ENCODE data around the gene FAM219A.
"Not testable (repeated sequence)": the region's sequence is repeated elsewhere in the genome, so short reads cannot be mapped to it uniquely, and the experiment has no call there.

Gene FAM219A

GRCh38 chr9:34376596-34377403 lies 81.6 kb downstream of the FAM219A start, which contains the start of gene MYORG:
MYORG (minus strand) TSS chr9:34376898; CDS start chr9:34372943, 3,955 bp downstream.
- DNase-seq (ENCODE audit: low read depth): peak; percentile 94

DNA sequence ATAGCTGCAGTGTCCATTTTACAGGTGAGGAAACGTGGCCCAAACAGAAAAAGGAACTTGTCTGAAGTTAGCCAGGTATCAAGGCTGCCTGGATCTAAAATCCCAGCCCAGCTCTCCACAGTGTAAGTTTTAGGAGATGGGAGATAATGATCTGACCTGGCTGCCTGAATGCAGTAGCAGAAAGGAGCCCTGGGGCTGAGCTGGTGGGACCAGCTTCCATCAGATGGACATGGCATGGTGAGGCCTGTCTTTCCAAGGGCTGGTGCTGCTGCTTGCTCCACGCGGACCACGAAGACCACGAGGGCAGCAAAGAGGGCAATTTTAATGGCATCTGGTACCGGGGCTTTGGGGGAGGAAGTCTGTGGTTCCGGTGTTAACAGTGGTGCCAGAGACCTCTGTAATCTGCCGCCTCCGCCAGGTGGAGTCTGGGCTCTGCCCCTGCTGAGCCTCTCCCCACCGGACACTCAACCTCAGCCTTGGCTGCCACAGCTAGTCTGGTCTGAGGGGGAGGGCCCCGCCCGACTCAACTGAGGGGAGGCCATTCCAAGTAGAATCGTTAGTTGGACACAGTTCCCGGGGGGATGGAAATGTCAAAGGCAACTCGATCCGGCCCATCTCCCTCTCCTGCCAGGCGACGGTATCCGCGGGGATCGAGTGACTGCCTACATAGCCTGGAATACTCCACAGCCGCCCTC lies 82.3 kb downstream of the FAM219A start:
- peak; percentile 26 for DNase-seq (ENCODE audit: low read depth)

DNA sequence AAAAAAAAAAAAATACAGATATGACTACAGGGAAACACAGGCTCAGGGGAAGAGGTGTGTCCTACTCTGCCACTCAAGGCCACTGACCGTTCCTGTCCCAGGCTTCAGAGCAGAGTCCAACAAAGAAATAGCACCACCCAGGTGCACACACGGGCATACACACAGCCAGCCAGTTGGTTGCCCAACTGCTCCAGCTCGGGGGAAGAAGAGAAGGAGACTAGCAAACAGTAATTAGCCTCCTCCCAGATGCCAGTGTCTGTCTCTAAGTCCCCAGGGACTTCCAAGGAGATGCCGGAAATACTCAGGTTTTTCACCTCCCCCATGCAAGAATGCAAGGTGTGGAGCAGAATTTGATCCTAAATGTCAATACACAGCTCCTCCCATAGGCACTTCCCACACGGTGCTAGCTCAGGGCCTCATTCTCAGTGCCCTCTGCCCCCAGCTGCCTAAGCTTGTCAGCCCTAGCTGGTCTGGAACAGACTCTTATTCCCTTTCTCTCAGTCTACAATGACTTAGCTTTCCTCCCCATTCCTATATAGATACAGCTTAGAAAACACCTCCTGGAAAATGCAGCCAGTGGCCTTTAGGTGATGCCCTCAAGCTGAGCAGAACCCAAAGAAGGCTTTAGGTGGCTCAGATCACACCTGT lies 83.3 kb downstream of the FAM219A start:
- no peak for DNase-seq (ENCODE audit: low read depth)

- DNase-seq (ENCODE audit: low read depth): no peak
These were observed 84.0 kb downstream of the FAM219A start for GRCh38 chr9:34374339-34374738.

DNA sequence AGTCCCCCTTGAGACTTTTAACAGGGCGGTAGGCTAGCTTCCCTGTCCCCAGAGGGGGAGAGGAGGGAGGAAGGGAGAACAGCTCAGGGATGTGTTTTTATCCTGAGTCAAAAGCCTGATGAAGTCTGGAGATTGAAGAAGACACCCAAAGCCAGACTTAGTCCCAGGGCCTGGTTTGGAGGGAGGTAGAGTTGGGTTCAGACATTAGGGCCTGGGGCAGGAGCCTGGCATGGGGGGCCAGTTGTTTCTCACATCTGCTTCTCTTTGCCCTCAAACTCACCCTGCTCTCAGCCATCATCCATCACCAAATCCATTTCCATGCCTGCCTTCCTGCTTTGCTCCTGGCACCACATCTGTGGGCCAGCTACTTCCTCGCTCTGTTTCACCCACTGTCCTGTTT lies 84.6 kb downstream of the FAM219A start:
- DNase-seq (ENCODE audit: low read depth): no peak

GRCh38 chr9:34372467-34373011 lies 85.8 kb downstream of the FAM219A start:
- no peak for DNase-seq (ENCODE audit: low read depth)

GRCh38 chr9:34371886-34372466 lies 86.4 kb downstream of the FAM219A start:
- no peak for DNase-seq (ENCODE audit: low read depth)

GRCh38 chr9:34370970-34371880 lies 87.1 kb downstream of the FAM219A start:
- DNase-seq (ENCODE audit: low read depth): no peak

GRCh38 chr9:34370335-34370969 lies 87.9 kb downstream of the FAM219A start:
- DNase-seq (ENCODE audit: low read depth): no peak

- DNase-seq (ENCODE audit: low read depth): no peak
These were observed 88.7 kb downstream of the FAM219A start for GRCh38 chr9:34369636-34370035.

GRCh38 chr9:34368796-34369195 lies 89.6 kb downstream of the FAM219A start:
- DNase-seq (ENCODE audit: low read depth): not testable (repeated sequence)

- DNase-seq (ENCODE audit: low read depth): not testable (repeated sequence)
These were observed 90.5 kb downstream of the FAM219A start for GRCh38 chr9:34367751-34368410.

DNA sequence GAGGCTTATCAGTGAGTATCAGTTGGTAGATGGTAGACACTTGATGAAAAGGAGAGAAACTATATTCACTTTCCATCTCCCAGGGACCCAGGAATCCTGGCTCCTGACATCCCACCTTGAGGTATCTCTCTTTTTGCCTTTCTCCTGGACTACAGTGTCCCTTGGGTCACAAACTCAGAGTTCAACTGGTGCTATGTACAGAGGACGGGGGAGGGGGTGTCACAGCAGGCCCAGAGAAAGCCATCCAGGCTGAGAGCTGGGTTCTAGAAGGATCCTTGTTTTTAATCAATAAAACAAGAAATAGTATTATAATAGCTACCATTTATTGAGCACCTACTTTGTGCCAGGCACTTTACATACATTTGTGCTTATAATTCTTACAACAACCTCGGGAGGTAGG lies 92.0 kb downstream of the FAM219A start:
- no peak for DNase-seq (ENCODE audit: low read depth)

GRCh38 chr9:34365282-34365681 lies 93.1 kb downstream of the FAM219A start:
- no peak for DNase-seq (ENCODE audit: low read depth)

DNA sequence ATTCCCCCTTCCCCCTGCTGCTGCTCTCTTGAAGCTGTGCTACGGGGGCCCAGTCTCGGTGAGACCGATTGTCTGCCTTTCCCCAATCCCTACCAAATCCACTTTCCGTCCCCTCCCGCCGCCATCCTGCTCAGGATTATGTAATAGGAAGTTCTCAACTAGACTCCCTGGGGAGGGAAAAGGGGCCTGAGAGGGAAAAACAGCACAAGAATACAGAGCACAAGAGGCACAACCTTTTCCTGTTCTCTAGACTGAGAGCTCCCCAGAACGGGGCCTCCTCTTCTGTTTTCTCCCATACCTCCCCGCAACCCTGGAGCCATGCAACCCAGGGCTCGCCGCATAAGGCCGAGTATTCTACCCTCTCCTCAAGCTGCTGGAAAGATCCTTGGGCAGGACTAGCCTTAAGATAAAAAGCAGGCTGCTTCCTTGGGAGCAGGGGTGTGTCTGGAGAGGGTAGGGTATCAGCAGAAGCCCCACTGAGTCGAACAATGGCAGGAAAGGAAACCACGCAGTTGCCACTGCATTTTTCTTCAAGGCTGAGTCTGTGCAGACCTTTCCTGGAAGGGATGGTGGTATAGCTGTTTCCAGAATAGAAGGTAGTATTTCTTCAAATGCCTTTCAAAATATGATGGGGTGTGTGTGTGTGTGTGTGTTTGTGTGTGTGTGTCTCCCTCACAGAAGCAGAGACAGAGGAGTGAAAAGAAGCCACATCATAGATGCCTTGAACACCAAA lies 94.6 kb downstream of the FAM219A start:
- no peak for DNase-seq (ENCODE audit: low read depth)

GRCh38 chr9:34362614-34363214 lies 95.7 kb downstream of the FAM219A start:
- DNase-seq (ENCODE audit: low read depth): no peak

GRCh38 chr9:34352957-34353356 lies 105.4 kb downstream of the FAM219A start:
- not testable (repeated sequence) for DNase-seq (ENCODE audit: low read depth)

- not testable (repeated sequence) for DNase-seq (ENCODE audit: low read depth)
These were observed 106.2 kb downstream of the FAM219A start for GRCh38 chr9:34352122-34352652.

GRCh38 chr9:34349324-34349723 lies 109.0 kb downstream of the FAM219A start:
- no peak for DNase-seq (ENCODE audit: low read depth)
